ENCODE results near the gene ZDHHC14. TPM values are rescaled to one million over a fixed set of nuclear protein-coding genes. Genes with fewer than 3 reads are reported as not detected.

ZDHHC14 gene
- polyA plus RNA-seq, 6 donors from 2014 or later = 1.7 to 10.5 (median 4.1) TPM

GRCh38 chr6:157537556-157537955, 156.6 kb downstream of the ZDHHC14 start:
- Mint-ChIP-seq H3K27me3 (no peaks in the 10 kb centered on the region), H3K27ac (peak overlapping the region in 5 of 6 donors; percentile 39 to 89 (median 80)), H3K4me3 (peak overlapping the region in 2 of 8 donors; percentile 3 to 74), H3K36me3 (peaks cover 0 to 8% of the 10 kb centered on the region in 2 donors), H3K4me1 (peaks cover 72 to 92% (median 78%) of the 10 kb centered on the region in 3 donors), H3K9me3 (no peaks in the 10 kb centered on the region)
- DNase-seq (no peak), ATAC-seq (ENCODE audit: low read depth in 2 of 2) (no peak)

- Mint-ChIP-seq H3K36me3 (peaks cover 0 to 11% of the 10 kb centered on the region in 2 donors), H3K4me1 (peaks cover 71 to 91% (median 77%) of the 10 kb centered on the region in 3 donors), H3K4me3 (peak overlapping the region in 7 of 8 donors; percentile 64 to 91 (median 77)), H3K27me3 (no peaks in the 10 kb centered on the region), H3K27ac (peak overlapping the region; percentile 85 to 97 (median 92)), H3K9me3 (no peaks in the 10 kb centered on the region)
- ATAC-seq (ENCODE audit: low read depth in 2 of 2) = peak; percentile 85 to 88
- peak; percentile 42 for DNase-seq
Measured at GRCh38 chr6:157538168-157538567, 157.2 kb downstream of the ZDHHC14 start.

- peak overlapping the region in 7 of 8 donors; percentile 64 to 91 (median 77) for H3K4me3 Mint-ChIP-seq
Measured at GRCh38 chr6:157538698-157539097, 157.7 kb downstream of the ZDHHC14 start.

GRCh38 chr6:157539421-157539822, 158.4 kb downstream of the ZDHHC14 start:
- H3K36me3 Mint-ChIP-seq = peaks cover 0 to 15% of the 10 kb centered on the region in 2 donors

More at GRCh38 chr6:157538698-157539097, 157.7 kb downstream of the ZDHHC14 start:
- Mint-ChIP-seq H3K27me3 (no peaks in the 10 kb centered on the region), H3K4me1 (peaks cover 71 to 86% (median 73%) of the 10 kb centered on the region in 3 donors), H3K27ac (peak overlapping the region; percentile 85 to 97 (median 92)), H3K9me3 (no peaks in the 10 kb centered on the region), H3K36me3 (peaks cover 0 to 15% of the 10 kb centered on the region in 2 donors)
- ATAC-seq (ENCODE audit: low read depth in 2 of 2) = no peak
- no peak for DNase-seq

GRCh38 chr6:157539900-157540752, 159.1 kb downstream of the ZDHHC14 start:
- Mint-ChIP-seq H3K27me3 (no peaks in the 10 kb centered on the region), H3K4me3 (peak overlapping the region; percentile 56 to 91 (median 78)), H3K27ac (peak overlapping the region; percentile 37 to 95 (median 83)), H3K4me1 (peaks cover 65 to 75% (median 69%) of the 10 kb centered on the region in 3 donors), H3K9me3 (peaks cover 0 to 2% (median 0%) of the 10 kb centered on the region in 7 donors), H3K36me3 (peaks cover 5 to 15% of the 10 kb centered on the region in 2 donors)
- DNase-seq (no peak), ATAC-seq (ENCODE audit: low read depth in 2 of 2) (no peak)

More at GRCh38 chr6:157539421-157539822, 158.4 kb downstream of the ZDHHC14 start:
- ATAC-seq (ENCODE audit: low read depth in 2 of 2) (peak; percentile 55), DNase-seq (peak; percentile 25)
- H3K4me3 Mint-ChIP-seq = peak overlapping the region; percentile 56 to 91 (median 78)
- peak overlapping the region; percentile 48 to 95 (median 83) for H3K27ac Mint-ChIP-seq
- H3K4me1 Mint-ChIP-seq = peaks cover 71 to 82% (median 73%) of the 10 kb centered on the region in 3 donors
- H3K9me3 Mint-ChIP-seq = no peaks in the 10 kb centered on the region
- no peaks in the 10 kb centered on the region for H3K27me3 Mint-ChIP-seq

- Mint-ChIP-seq H3K27ac (peak overlapping the region in 4 of 6 donors; percentile 40 to 79 (median 62)), H3K4me3 (peak overlapping the region in 2 of 8 donors; percentile 12 to 25), H3K9me3 (peaks cover 0 to 2% (median 0%) of the 10 kb centered on the region in 7 donors), H3K36me3 (peaks cover 15 to 16% of the 10 kb centered on the region in 2 donors), H3K27me3 (no peaks in the 10 kb centered on the region), H3K4me1 (peaks cover 51 to 67% (median 60%) of the 10 kb centered on the region in 3 donors)
- DNase-seq = no peak
- ATAC-seq (ENCODE audit: low read depth in 2 of 2) = no peak
Measured at GRCh38 chr6:157541618-157542413, 160.8 kb downstream of the ZDHHC14 start.

- peaks cover 0 to 2% (median 0%) of the 10 kb centered on the region in 7 donors for H3K9me3 Mint-ChIP-seq
- peak overlapping the region in 2 of 6 donors; percentile 40 to 59 for H3K27ac Mint-ChIP-seq
- peak overlapping the region in 1 of 8 donors; percentile 68 for H3K4me3 Mint-ChIP-seq
- no peaks in the 10 kb centered on the region for H3K27me3 Mint-ChIP-seq
- peaks cover 47 to 63% (median 53%) of the 10 kb centered on the region in 3 donors for H3K4me1 Mint-ChIP-seq
- ATAC-seq (ENCODE audit: low read depth in 2 of 2) (no peak), DNase-seq (no peak)
- peaks cover 15 to 16% of the 10 kb centered on the region in 2 donors for H3K36me3 Mint-ChIP-seq
Measured at GRCh38 chr6:157542414-157543160, 161.6 kb downstream of the ZDHHC14 start.

GRCh38 chr6:157546321-157546720, 165.3 kb downstream of the ZDHHC14 start:
- Mint-ChIP-seq H3K36me3 (peaks cover 15 to 16% of the 10 kb centered on the region in 2 donors), H3K9me3 (peaks cover 0 to 2% (median 0%) of the 10 kb centered on the region in 7 donors), H3K4me1 (peaks cover 45 to 62% (median 53%) of the 10 kb centered on the region in 3 donors), H3K27me3 (no peaks in the 10 kb centered on the region), H3K4me3 (no peak overlapping the region), H3K27ac (no peak overlapping the region)
- ATAC-seq (ENCODE audit: low read depth in 2 of 2) (no peak), DNase-seq (no peak)

GRCh38 chr6:157547112-157547511, 166.1 kb downstream of the ZDHHC14 start:
- no peak overlapping the region for H3K4me3 Mint-ChIP-seq
- H3K36me3 Mint-ChIP-seq = peaks cover 12 to 16% of the 10 kb centered on the region in 2 donors
- ATAC-seq (ENCODE audit: low read depth in 2 of 2) (no peak), DNase-seq (no peak)
- peaks cover 0 to 2% (median 0%) of the 10 kb centered on the region in 7 donors for H3K9me3 Mint-ChIP-seq
- peaks cover 46 to 62% (median 52%) of the 10 kb centered on the region in 3 donors for H3K4me1 Mint-ChIP-seq
- H3K27me3 Mint-ChIP-seq = no peaks in the 10 kb centered on the region
- H3K27ac Mint-ChIP-seq = peak overlapping the region in 2 of 6 donors; percentile 65 to 74

GRCh38 chr6:157548635-157549467, 167.9 kb downstream of the ZDHHC14 start:
- Mint-ChIP-seq H3K4me3 (peak overlapping the region; percentile 13 to 90 (median 81)), H3K36me3 (peaks cover 0 to 16% of the 10 kb centered on the region in 2 donors), H3K9me3 (peaks cover 0 to 2% (median 0%) of the 10 kb centered on the region in 7 donors), H3K27ac (peak overlapping the region; percentile 76 to 95 (median 89)), H3K4me1 (peaks cover 45 to 71% (median 56%) of the 10 kb centered on the region in 3 donors), H3K27me3 (no peaks in the 10 kb centered on the region)
- peak; percentile 87 to 93 for ATAC-seq (ENCODE audit: low read depth in 2 of 2)
- DNase-seq = peak; percentile 54

- H3K36me3 Mint-ChIP-seq = peaks cover 0 to 16% of the 10 kb centered on the region in 2 donors
- H3K27ac Mint-ChIP-seq = peak overlapping the region; percentile 3 to 95 (median 89)
- H3K9me3 Mint-ChIP-seq = peaks cover 0 to 2% (median 0%) of the 10 kb centered on the region in 7 donors
- peak overlapping the region; percentile 13 to 90 (median 81) for H3K4me3 Mint-ChIP-seq
- ATAC-seq (ENCODE audit: low read depth in 2 of 2) (no peak), DNase-seq (no peak)
- no peaks in the 10 kb centered on the region for H3K27me3 Mint-ChIP-seq
- peaks cover 45 to 72% (median 56%) of the 10 kb centered on the region in 3 donors for H3K4me1 Mint-ChIP-seq
Measured at GRCh38 chr6:157549468-157549745, 168.4 kb downstream of the ZDHHC14 start.
